H1 (cell line): Measurements from ENCODE around the gene MCF2L. TPM values are rescaled to one million over a fixed set of nuclear protein-coding genes. Genes with fewer than 3 reads are reported as not detected.

Experiments used
- CTCF ChIA-PET: fragments of 300-600 bp; sonication (Branson Sonifier 250); formaldehyde crosslinking; loops from one replicate; lab custom pipeline; 2021; ENCODE audit not compliant: partially characterized antibody; lab: Charles Lee
- POLR2A ChIA-PET: fragments of 300-600 bp; sonication (Branson Sonifier 250); formaldehyde crosslinking; loops from one replicate; lab custom pipeline; 2021; ENCODE audit warnings: inconsistent platforms; ENCODE audit not compliant: partially characterized antibody; lab: Charles Lee
- DNase-seq, 2 experiments: peaks; one replicate each; pipeline versions ENCODE4 v3.0.0 to v3.0.0-alpha.2; 2010 to 2022; ENCODE audit warnings: low spot score in 2 of 2, low read depth in 1 of 2, mixed read lengths in 1 of 2
- FAIRE-seq: peaks from 2 replicates; lab custom pipeline; 2011; peaks lifted over from hg19 to GRCh38; lab: Jason Lieb, UNC
- H2AFZ ChIP-seq: 2 replicates; pipeline ENCODE4 v1.8.1; 2012; ENCODE audit warnings: low read length, inconsistent platforms
- H2AK5ac ChIP-seq: 2 replicates; pipeline ENCODE4 v1.6.1; 2013; ENCODE audit warnings: low read depth, low read length
- H2BK120ac ChIP-seq: replicated peaks from 2 replicates; pipeline ENCODE3; 2013; ENCODE audit warnings: low read depth, low read length, inconsistent platforms
- H2BK12ac ChIP-seq: 2 replicates; pipeline ENCODE4 v1.6.1; 2013; ENCODE audit warnings: low read depth, low read length
- H2BK15ac ChIP-seq: 2 replicates; pipeline ENCODE4 v1.6.1; 2013; ENCODE audit warnings: low read length
- H2BK20ac ChIP-seq: 2 replicates; pipeline ENCODE4 v1.6.1; 2013; ENCODE audit warnings: low read length
- H2BK5ac ChIP-seq: 2 replicates; pipeline ENCODE4 v1.6.1; 2013; ENCODE audit warnings: low read depth, low read length
- H3K14ac ChIP-seq: 2 replicates; pipeline ENCODE4 v1.6.1; 2013; ENCODE audit warnings: inconsistent platforms; ENCODE audit not compliant: insufficient read length
- H3K18ac ChIP-seq: 2 replicates; pipeline ENCODE4 v1.6.1; 2013; ENCODE audit warnings: low read length; ENCODE audit errors: extremely low read depth
- H3K23ac ChIP-seq: 2 replicates; pipeline ENCODE4 v1.6.1; 2013; ENCODE audit warnings: inconsistent platforms; ENCODE audit not compliant: insufficient read length
- H3K23me2 ChIP-seq: 2 replicates; pipeline ENCODE4 v1.6.1; 2013; ENCODE audit warnings: low read depth, low read length
- H3K27ac ChIP-seq: 2 replicates; pipeline ENCODE4 v1.6.1; 2011; ENCODE audit warnings: low read depth, low read length, inconsistent platforms
- H3K27me3 ChIP-seq, 4 experiments: replicated peaks in 1 of 4; 1 replicate in 1 of 4; 2 replicates in 3 of 4; pipeline versions ENCODE4 v1.6.1 to v1.8.1; 2011 to 2013; ENCODE audit warnings: low read length in 3 of 4, mild to moderate bottlenecking in 3 of 4, inconsistent platforms in 2 of 4, mixed read lengths in 2 of 4, moderate library complexity in 1 of 4; ENCODE audit not compliant: control insufficient read depth in 3 of 4, insufficient read depth in 3 of 4; ENCODE audit errors: extremely low read depth in 1 of 4
- H3K36me3 ChIP-seq, 4 experiments: 2 replicates each; pipeline versions ENCODE4 v1.6.1 to v1.8.1; 2011 to 2013; ENCODE audit warnings: mild to moderate bottlenecking in 4 of 4, low read length in 3 of 4, moderate library complexity in 2 of 4, control low read depth in 1 of 4, inconsistent platforms in 1 of 4; ENCODE audit not compliant: insufficient read depth in 4 of 4, control insufficient read depth in 2 of 4
- H3K4ac ChIP-seq: replicated peaks from 2 replicates; pipeline ENCODE3; 2013; ENCODE audit warnings: low read length, low read depth, mixed read lengths, inconsistent platforms; ENCODE audit not compliant: insufficient read length
- H3K4me1 ChIP-seq, 4 experiments: replicated peaks in 1 of 4; 1 replicate in 1 of 4; 2 replicates in 3 of 4; pipeline versions ENCODE4 v1.6.1 to v1.8.1; 2011 to 2013; ENCODE audit warnings: low read length in 3 of 4, inconsistent platforms in 2 of 4, mixed read lengths in 1 of 4; ENCODE audit not compliant: insufficient read depth in 4 of 4, control insufficient read depth in 3 of 4
- H3K4me2 ChIP-seq, 2 experiments: 2 replicates each; pipeline versions ENCODE4 v1.6.1 to v1.8.1; 2011 to 2013; ENCODE audit warnings: low read depth in 2 of 2, low read length in 2 of 2, control low read depth in 1 of 2, inconsistent platforms in 1 of 2, mild to moderate bottlenecking in 1 of 2; ENCODE audit not compliant: insufficient read depth in 1 of 2
- H3K4me3 ChIP-seq, 4 experiments: fragments of 200-600, 300-600 bp in 1 of 4; sonication (generic), shearing (Covaris generic), sonication (Bioruptor Twin) in 1 of 4; 2 replicates each; pipeline versions ENCODE4 v1.5.1 to v1.8.1; 2011 to 2016; ENCODE audit warnings: low read length in 4 of 4, low read depth in 3 of 4, control low read depth in 2 of 4, inconsistent platforms in 2 of 4, mild to moderate bottlenecking in 2 of 4, mixed read lengths in 1 of 4, moderate library complexity in 1 of 4; ENCODE audit not compliant: insufficient read depth in 2 of 4; ENCODE audit errors: extremely low read depth in 1 of 4
- H3K56ac ChIP-seq: replicated peaks from 2 replicates; pipeline ENCODE3; 2013; ENCODE audit warnings: low read depth, mild to moderate bottlenecking, mixed read lengths, low read length, inconsistent platforms; ENCODE audit not compliant: insufficient read length
- H3K79me1 ChIP-seq: 2 replicates; pipeline ENCODE4 v1.6.1; 2013; ENCODE audit warnings: low read depth, low read length, control low read depth
- H3K79me2 ChIP-seq, 2 experiments: 2 replicates each; pipeline versions ENCODE4 v1.6.1 to v1.8.1; 2012 to 2013; ENCODE audit warnings: low read length in 2 of 2, mild to moderate bottlenecking in 2 of 2, inconsistent platforms in 1 of 2; ENCODE audit not compliant: insufficient read depth in 2 of 2, control insufficient read depth in 1 of 2
- H3K9ac ChIP-seq, 4 experiments: replicated peaks in 1 of 4; 1 replicate in 1 of 4; 2 replicates in 3 of 4; pipeline versions ENCODE4 v1.6.1 to v1.8.1; 2011 to 2013; ENCODE audit warnings: low read depth in 3 of 4, low read length in 3 of 4, control low read depth in 2 of 4, mild to moderate bottlenecking in 2 of 4, moderate library complexity in 2 of 4, inconsistent platforms in 1 of 4; ENCODE audit errors: extremely low read depth in 1 of 4
- H3K9me3 ChIP-seq, 2 experiments: 2 replicates each; pipeline versions ENCODE4 v1.6.1 to v1.8.1; 2012 to 2013; ENCODE audit warnings: mild to moderate bottlenecking in 2 of 2, moderate library complexity in 2 of 2, control low read depth in 1 of 2, inconsistent platforms in 1 of 2, low read depth in 1 of 2, low read length in 1 of 2, mixed read lengths in 1 of 2; ENCODE audit not compliant: insufficient read depth in 2 of 2
- H4K20me1 ChIP-seq, 2 experiments: replicated peaks in 1 of 2; 2 replicates each; pipeline versions ENCODE3 to v1.8.1; 2011 to 2013; ENCODE audit warnings: inconsistent platforms in 2 of 2, low read length in 2 of 2, mild to moderate bottlenecking in 1 of 2; ENCODE audit not compliant: insufficient read depth in 2 of 2, control insufficient read depth in 1 of 2
- H4K5ac ChIP-seq: 2 replicates; pipeline ENCODE4 v1.6.1; 2013; ENCODE audit warnings: low read length, low read depth, mixed read lengths, inconsistent platforms; ENCODE audit not compliant: insufficient read length
- H4K8ac ChIP-seq: 2 replicates; pipeline ENCODE4 v1.8.0; 2013; ENCODE audit warnings: mild to moderate bottlenecking, moderate library complexity, low read length, inconsistent platforms; ENCODE audit not compliant: insufficient read depth; ENCODE audit errors: extremely low read depth
- H4K91ac ChIP-seq: replicated peaks from 2 replicates; pipeline ENCODE3; 2013; ENCODE audit warnings: low read length, mixed read lengths, inconsistent platforms; ENCODE audit not compliant: insufficient read length
- CEBPB ChIP-seq: IDR thresholded peaks from 2 replicates; pipeline ENCODE4 v1.6.1; 2012; ENCODE audit warnings: low read depth, low read length
- CTBP2 ChIP-seq: IDR thresholded peaks from 2 replicates; pipeline ENCODE4 v1.7.0; 2011; ENCODE audit warnings: borderline replicate concordance, mild to moderate bottlenecking, moderate library complexity, mixed read lengths, low read length; ENCODE audit not compliant: insufficient read depth, insufficient read length
- WGBS, 2 experiments: shearing (Covaris generic) in 1 of 2; methylation state at CpG; one replicate each; pipeline versions ENCODE4 v1.1.6 to v1.1.7; 2013 to 2015; ENCODE audit warnings: low lambda C conversion rate in 2 of 2, mixed read lengths in 2 of 2, inconsistent platforms in 1 of 2, low coverage in 1 of 2, missing lambda C conversion rate in 1 of 2; ENCODE audit not compliant: insufficient replicate concordance in 2 of 2, insufficient coverage in 1 of 2, insufficient read length in 1 of 2; ENCODE audit errors: extremely low coverage in 1 of 2, missing lambda C conversion rate in 1 of 2; 5-methylcytosine and 5-hydroxymethylcytosine counted together
- polyA plus RNA-seq, 7 experiments: library from polyadenylated mRNA; depleted of rRNA in 3 of 7; stranded (reverse) in 5 of 7; unstranded in 2 of 7; fragments of >200 nt in 5 of 7; fragments of 200-250 nt in 2 of 7; gene quantifications; 1 replicate in 5 of 7; 2 replicates in 1 of 7; 4 replicates in 1 of 7; pipeline versions ENCODE4 v1.2.1 to v1.2.3, GENCODE V29; 2011 to 2013; ENCODE audit warnings: missing spikeins in 2 of 7, mixed read lengths in 2 of 7
- total RNA-seq: library from RNA; stranded (reverse); fragmentation: NEBNext Ultra II Directional; extraction: Animal tissue kit (Norgen Biotek cat#: 25700); gene quantifications from 2 replicates; pipeline ENCODE4 v1.2.1, GENCODE V29; 2021

Gene MCF2L
- total and polyA plus RNA-seq, 2 of the 8 experiments (the other 6 are each of a cell fraction or from before 2014, with no cell fraction given): 10.1 to 24.4 TPM

- ChIA-PET POLR2A (interaction anchor here (1.0 to 1.1 kb wide), 2 partner anchors 9 to 31 kb away, joined by 3 to 4 read pairs; no protein-coding TSS in a partner anchor), CTCF (interaction anchor here (0.5 to 4.9 kb wide), 9 partner anchors 11 to 562 kb away, joined by 3 to 20 read pairs (median 5); no protein-coding TSS in a partner anchor)
- no peak overlapping the region for H3K14ac ChIP-seq
Observed at GRCh38 chr13:113058988-113059850, 90.2 kb downstream of the MCF2L start.

More at GRCh38 chr13:113058988-113059850, 90.2 kb downstream of the MCF2L start:
- Histone ChIP-seq H3K79me2 (no peaks in the 10 kb centered on the region), H3K27me3 (no peaks in the 10 kb centered on the region), H3K23ac (no peak overlapping the region), H2AFZ (no peak overlapping the region), H3K36me3 (no peaks in the 10 kb centered on the region), H3K4ac (no peak overlapping the region), H2BK15ac (no peak overlapping the region), H4K91ac (no peak overlapping the region), H2BK20ac (no peak overlapping the region), H3K79me1 (no peaks in the 10 kb centered on the region), H3K9me3 (peaks cover 0 to 8% of the 10 kb centered on the region in 2 experiments; a peak in 1 of 4 replicates), H4K5ac (no peak overlapping the region), H4K8ac (no peak overlapping the region), H3K9ac (no peak overlapping the region), H4K20me1 (peaks cover 0 to 3% of the 10 kb centered on the region in 2 experiments), H3K27ac (no peak overlapping the region), H2BK12ac (no peak overlapping the region), H2AK5ac (no peak overlapping the region; the same call in 1 of the 2 replicates), H2BK5ac (no peak overlapping the region), H3K4me1 (peaks cover 0 to 6% (median 2%) of the 10 kb centered on the region in 4 experiments; a peak in 2 of 7 replicates), H3K23me2 (peaks cover 16% of the 10 kb centered on the region; the same call in 1 of the 2 replicates), H2BK120ac (no peak overlapping the region), H3K4me2 (no peak overlapping the region), H3K56ac (no peak overlapping the region), H3K4me3 (no peak overlapping the region), H3K18ac (no peak overlapping the region)
- TF ChIP-seq CTBP2 (no peak), CEBPB (0 out of 2 replicates have a peak, but pooled peaks have one; percentile 41)
- FAIRE-seq (no peak), DNase-seq (no peak)
- 94% methylated on average over 22 of the region's 22 CpGs; no CpG with 5 or more reads in 1 of the 2 experiments for WGBS, 2 experiments
